Measurements from ENCODE around the gene HOXB8. TPM values are rescaled to one million over a fixed set of nuclear protein-coding genes. Genes with fewer than 3 reads are reported as not detected.
A peak's percentile ranks its signal among the peaks of the same experiment; 100 is the strongest.

Gene HOXB8
- total RNA-seq, 1 donor from 2014 or later, result not detected

DNA sequence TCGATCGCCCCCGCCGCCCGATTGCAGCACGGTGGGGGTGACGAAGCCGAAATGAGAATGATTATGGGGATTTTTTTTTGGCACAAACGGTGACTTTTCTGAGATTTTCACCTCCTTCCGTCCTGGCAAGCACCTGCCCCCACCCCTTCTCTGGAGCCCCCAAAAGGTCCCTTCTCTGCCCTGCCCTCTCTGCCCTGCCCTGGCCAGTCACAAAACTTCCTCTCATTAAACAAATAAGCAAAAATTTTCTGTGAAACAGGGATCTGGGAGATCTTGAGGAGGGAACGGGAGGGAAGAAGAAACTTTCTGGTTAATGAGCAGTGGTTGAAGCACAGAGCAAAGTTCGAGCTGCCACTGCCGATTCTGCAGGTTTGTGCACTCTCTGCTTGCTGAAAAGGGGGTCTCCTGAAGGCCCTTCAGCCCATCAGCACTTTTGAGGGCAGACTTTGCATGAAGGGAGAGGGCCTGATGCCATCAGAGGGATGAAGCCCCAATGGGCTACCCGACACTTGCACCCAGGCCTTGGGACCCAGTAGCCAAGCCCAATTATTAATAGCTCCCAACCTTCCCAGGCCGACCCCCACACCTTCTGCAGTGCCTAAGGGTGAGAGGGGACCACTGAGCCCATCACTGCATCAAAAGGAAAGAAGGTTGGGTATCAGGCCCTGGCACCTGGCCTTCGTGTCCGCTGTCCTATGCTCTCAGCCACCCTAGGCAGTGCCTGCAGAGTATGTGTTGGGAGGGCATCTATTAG is 1.0 kb upstream of the HOXB8 start:
- Histone ChIP-seq H3K4me2 (ENCODE audit: low read length) (no peak overlapping the region), H3K27me3 (ENCODE audit: insufficient read depth, low read length) (peaks cover 87% of the 10 kb centered on the region), H3K9me3 (ENCODE audit: insufficient read depth, low read depth, low read length) (peaks cover 2% of the 10 kb centered on the region), H4K20me1 (ENCODE audit: insufficient read depth, low read length) (peaks cover 32% of the 10 kb centered on the region), H3K4me3 (ENCODE audit: insufficient read depth, low read depth, low read length) (no peak overlapping the region), H3K79me2 (ENCODE audit: insufficient read depth, low read length) (no peaks in the 10 kb centered on the region), H2AFZ (ENCODE audit: low read depth, low read length) (no peak overlapping the region), H3K4me1 (ENCODE audit: insufficient read depth, low read length) (peaks cover 2% of the 10 kb centered on the region), H3K36me3 (ENCODE audit: insufficient read depth, low read length) (no peaks in the 10 kb centered on the region), H3K27ac (ENCODE audit: low read depth, low read length) (no peak overlapping the region), H3K9ac (ENCODE audit: low read length) (no peak overlapping the region)
- Mint-ChIP-seq H3K27me3 (ENCODE audit: low read depth, unreplicated experiment) (peaks cover 86% of the 10 kb centered on the region), H3K4me1 (ENCODE audit: low read depth, unreplicated experiment) (peaks cover 2% of the 10 kb centered on the region), H3K36me3 (ENCODE audit: low read depth, unreplicated experiment) (peaks cover under 1% of the 10 kb centered on the region), H3K4me3 (ENCODE audit: unreplicated experiment) (no peak overlapping the region), H3K9me3 (ENCODE audit: unreplicated experiment) (peaks cover 22% of the 10 kb centered on the region), H3K27ac (ENCODE audit: unreplicated experiment) (peak overlapping the region; percentile 12)
- no peak for TF ChIP-seq EZH2 (IDR thresholded peaks at IDR 0.05; ENCODE audit: insufficient read depth, low read length)
- TF ChIP-seq CTCF (IDR thresholded peaks at IDR 0.05; ENCODE audit: insufficient read depth, low read depth, low read length), result no peak
- FAIRE-seq, result no peak
- DNase-seq (ENCODE audit: low read depth), result no peak

DNA sequence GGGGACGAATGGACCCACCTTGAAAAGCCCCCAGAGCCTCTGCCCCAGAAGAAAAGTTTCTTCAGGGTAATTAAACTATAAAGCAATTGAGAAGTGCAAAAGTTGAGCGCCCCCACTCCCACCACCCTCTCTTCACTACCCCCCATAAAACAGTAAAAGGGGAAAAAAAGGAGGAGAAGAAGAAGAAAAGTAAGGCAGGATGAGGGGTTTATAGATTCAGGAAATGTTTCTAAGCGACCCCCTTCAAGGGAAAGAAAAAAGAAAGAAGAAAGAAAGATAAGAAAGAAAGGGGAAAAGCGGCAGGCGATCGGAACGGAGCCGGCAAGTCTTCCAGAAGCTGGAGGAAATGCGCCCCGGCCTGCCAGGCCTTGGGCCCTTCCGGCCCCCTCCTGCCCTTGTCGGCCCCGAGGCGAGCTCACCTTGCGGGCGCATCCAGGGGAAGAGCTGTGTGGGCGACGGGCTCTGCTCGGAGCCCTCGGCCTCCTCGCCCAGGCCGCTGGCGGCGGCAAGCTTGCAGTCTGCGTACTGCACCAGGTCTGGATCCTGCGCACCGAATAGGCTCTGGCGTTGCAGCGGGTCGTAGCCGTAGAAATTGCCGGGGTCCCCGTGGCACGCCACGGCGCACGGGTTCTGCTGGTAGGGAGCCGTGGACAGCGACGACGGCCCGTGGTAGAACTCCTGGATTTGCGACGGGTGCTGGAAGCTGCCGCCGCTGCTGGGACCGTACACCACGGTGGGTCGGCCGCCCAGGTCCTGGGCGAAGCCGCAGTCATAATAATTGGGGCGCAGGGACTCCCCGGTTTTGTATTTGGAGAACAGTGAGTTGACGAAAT is 1.0 kb downstream of the HOXB8 start:
- H3K4me3 Mint-ChIP-seq (ENCODE audit: unreplicated experiment), result no peak overlapping the region

More for the DNA sequence above, 1.0 kb downstream of the HOXB8 start:
- Histone ChIP-seq H3K27ac (ENCODE audit: low read depth, low read length) (no peak overlapping the region), H3K9ac (ENCODE audit: low read length) (no peak overlapping the region), H4K20me1 (ENCODE audit: insufficient read depth, low read length) (peaks cover 29% of the 10 kb centered on the region), H3K9me3 (ENCODE audit: insufficient read depth, low read depth, low read length) (no peaks in the 10 kb centered on the region), H3K27me3 (ENCODE audit: insufficient read depth, low read length) (peaks cover 86% of the 10 kb centered on the region), H3K4me1 (ENCODE audit: insufficient read depth, low read length) (peaks cover 4% of the 10 kb centered on the region), H3K4me2 (ENCODE audit: low read length) (peak overlapping the region; percentile 30), H3K36me3 (ENCODE audit: insufficient read depth, low read length) (no peaks in the 10 kb centered on the region), H3K4me3 (ENCODE audit: insufficient read depth, low read depth, low read length) (no peak overlapping the region), H2AFZ (ENCODE audit: low read depth, low read length) (no peak overlapping the region), H3K79me2 (ENCODE audit: insufficient read depth, low read length) (no peaks in the 10 kb centered on the region)
- DNase-seq (ENCODE audit: low read depth), result no peak
- peaks cover 2% of the 10 kb centered on the region for H3K4me1 Mint-ChIP-seq (ENCODE audit: low read depth, unreplicated experiment)
- H3K27me3 Mint-ChIP-seq (ENCODE audit: low read depth, unreplicated experiment), result peaks cover 81% of the 10 kb centered on the region
- peaks cover 23% of the 10 kb centered on the region for H3K9me3 Mint-ChIP-seq (ENCODE audit: unreplicated experiment)
- TF ChIP-seq CTCF (IDR thresholded peaks at IDR 0.05; ENCODE audit: insufficient read depth, low read depth, low read length), result no peak
- peak; percentile 100 for TF ChIP-seq EZH2 (IDR thresholded peaks at IDR 0.05; ENCODE audit: insufficient read depth, low read length)
- FAIRE-seq, result no peak
- H3K36me3 Mint-ChIP-seq (ENCODE audit: low read depth, unreplicated experiment), result no peaks in the 10 kb centered on the region
- peak overlapping the region; percentile 58 for H3K27ac Mint-ChIP-seq (ENCODE audit: unreplicated experiment)

Measured in astrocyte (in vitro differentiated cells and primary cell).